HCT116 (cell line): ENCODE data around the gene HSD17B7. TPM values are rescaled to one million over a fixed set of nuclear protein-coding genes. Genes with fewer than 3 reads are reported as not detected.

Experiments used
- ATAC-seq: fragments of 200-7000 bp; cut with Tn5 transposase; 2 replicates; pipeline ENCODE4 v1.9.1; 2020; ENCODE audit warnings: mild to moderate bottlenecking, moderate library complexity
- BruUV-seq: library from RNA; stranded (reverse); fragments of 400-500 nt; replicated peaks from 2 replicates; lab custom pipeline; 2021; lab: Mats Ljungman, UMichigan
- CTCF ChIA-PET: fragments of 300-600 bp; sonication (Branson Sonifier 250); formaldehyde crosslinking; loops from one replicate; lab custom pipeline; 2021; ENCODE audit warnings: antibody characterized with exemption; lab: Charles Lee
- POLR2A ChIA-PET: fragments of 300-600, 350-600 bp; sonication (Branson Sonifier 250); formaldehyde crosslinking; loops from one replicate; lab custom pipeline; 2021; ENCODE audit warnings: antibody characterized with exemption; lab: Charles Lee
- RAD21 ChIA-PET, 2 experiments: fragments of 300-600 bp; sonication (Branson Sonifier 250); formaldehyde crosslinking; loops; one replicate each; lab custom pipeline; 2023; ENCODE audit warnings: low total read pairs in 2 of 2; ENCODE audit not compliant: uncharacterized antibody in 2 of 2, unreplicated experiment in 2 of 2, low non-redundant PET in 1 of 2; lab: Charles Lee
- DNase-seq: peaks from one replicate; pipeline ENCODE4 v3.0.0-alpha.2; 2010; ENCODE audit warnings: low read depth, low spot score
- H2AFZ ChIP-seq: fragments of 200-600 bp; shearing (Covaris generic), sonication (generic); 2 replicates; pipeline ENCODE4 v1.6.1; 2017; ENCODE audit warnings: low read depth, mixed run types, mixed read lengths, antibody characterized with exemption, low read length; ENCODE audit not compliant: poor library complexity, severe bottlenecking
- H3K27ac ChIP-seq: 2 replicates; pipeline ENCODE4 v1.5.1; 2012; ENCODE audit warnings: low read depth, low read length
- H3K27me3 ChIP-seq: fragments of 200-600 bp; sonication (generic); 2 replicates; pipeline ENCODE4 v1.6.1; 2016; ENCODE audit warnings: mixed run types, low read length, mixed read lengths; ENCODE audit not compliant: insufficient read depth
- H3K36me3 ChIP-seq, 2 experiments: fragments of 200-500 bp in 1 of 2; fragments of 200-600 bp in 1 of 2; sonication (Bioruptor generic) in 1 of 2; sonication (generic) in 1 of 2; 2 replicates each; pipeline versions ENCODE4 v1.5.1 to v1.6.1; 2014 to 2016; ENCODE audit warnings: low read length in 2 of 2, inconsistent platforms in 1 of 2, mixed read lengths in 1 of 2, mixed run types in 1 of 2; ENCODE audit not compliant: insufficient read depth in 2 of 2, control insufficient read depth in 1 of 2
- H3K4me1 ChIP-seq, 2 experiments: fragments of 200-600 bp in 1 of 2; sonication (generic) in 1 of 2; 2 replicates each; pipeline versions ENCODE4 v1.5.1 to v1.6.1; 2012 to 2017; ENCODE audit warnings: low read length in 2 of 2, inconsistent platforms in 1 of 2, mild to moderate bottlenecking in 1 of 2, mixed read lengths in 1 of 2, mixed run types in 1 of 2, moderate library complexity in 1 of 2; ENCODE audit not compliant: insufficient read depth in 2 of 2, control insufficient read depth in 1 of 2
- H3K4me2 ChIP-seq: fragments of 200-600 bp; sonication (generic); 2 replicates; pipeline ENCODE4 v1.6.1; 2017; ENCODE audit warnings: mixed run types, low read length, mixed read lengths
- H3K4me3 ChIP-seq, 2 experiments: fragments of 200-600 bp in 1 of 2; sonication (generic) in 1 of 2; replicated peaks in 1 of 2; 2 replicates each; pipeline ENCODE4 v1.5.1; 2011 to 2016; ENCODE audit warnings: low read length in 2 of 2, control low read depth in 1 of 2, low read depth in 1 of 2, mild to moderate bottlenecking in 1 of 2, mixed read lengths in 1 of 2, mixed run types in 1 of 2
- H3K79me2 ChIP-seq: fragments of 200-600 bp; sonication (generic); 2 replicates; pipeline ENCODE4 v1.6.1; 2017; ENCODE audit warnings: mild to moderate bottlenecking, mixed run types, low read length, moderate library complexity, mixed read lengths; ENCODE audit not compliant: insufficient read depth
- H3K9ac ChIP-seq: fragments of 200-600 bp; sonication (generic); 2 replicates; pipeline ENCODE4 v1.6.1; 2016; ENCODE audit warnings: low read length, mixed read lengths
- H3K9me2 ChIP-seq: fragments of 200-600 bp; sonication (generic), shearing (Covaris generic); 2 replicates; pipeline ENCODE4 v1.6.1; 2017; ENCODE audit warnings: mixed run types, mild to moderate bottlenecking, moderate library complexity; ENCODE audit not compliant: insufficient read depth
- H3K9me3 ChIP-seq, 2 experiments: fragments of 200-500 bp in 1 of 2; fragments of 200-600 bp in 1 of 2; sonication (Bioruptor generic) in 1 of 2; sonication (generic) in 1 of 2; 2 replicates each; pipeline ENCODE4 v1.6.1; 2014 to 2017; ENCODE audit warnings: low read length in 2 of 2, mixed read lengths in 2 of 2, inconsistent platforms in 1 of 2, low read depth in 1 of 2, mild to moderate bottlenecking in 1 of 2, mixed run types in 1 of 2, moderate library complexity in 1 of 2; ENCODE audit not compliant: control insufficient read depth in 1 of 2, insufficient read depth in 1 of 2
- H4K20me1 ChIP-seq: fragments of 200-600 bp; sonication (generic), shearing (Covaris generic); 2 replicates; pipeline ENCODE4 v1.6.1; 2017; ENCODE audit warnings: mixed run types, mild to moderate bottlenecking, moderate library complexity; ENCODE audit not compliant: insufficient read depth
- CBX3 ChIP-seq: IDR thresholded peaks from 2 replicates; pipeline ENCODE4 v1.6.1; 2012; ENCODE audit warnings: low read depth
- MAX ChIP-seq: IDR thresholded peaks from 2 replicates; pipeline ENCODE4 v1.6.1; 2012
- REST ChIP-seq: IDR thresholded peaks from 2 replicates; pipeline ENCODE4 v1.6.1; 2012; ENCODE audit warnings: low read depth
- intact Hi-C: fragments of 100-400 bp; cut with micrococcal nuclease; formaldehyde crosslinking; loops from 2 replicates; pipeline ENCODE4 v1.10.0; 2022
- total RNA-seq: library from RNA; stranded (reverse); gene quantifications from one replicate; pipeline ENCODE4 v1.2.1, GENCODE V29; 2021; ENCODE audit not compliant: unreplicated experiment

HSD17B7 gene
- total RNA-seq, 1 experiment from 2014 or later: 22.6 TPM

- ChIA-PET RAD21 (no interaction called here), CTCF (interaction anchor here (1.2 kb wide), 1 partner anchor 19 kb away, joined by 3 read pairs; no protein-coding TSS in a partner anchor), POLR2A (no interaction called here)
- no peaks in the 10 kb centered on the region for H3K79me2 ChIP-seq
- H3K9ac ChIP-seq: no peak overlapping the region
- intact Hi-C loops: no loop called here
- H3K27me3 ChIP-seq: no peaks in the 10 kb centered on the region
- H3K9me3 ChIP-seq: no peaks in the 10 kb centered on the region; a peak in 1 of 4 replicates
- no TSS peak for BruUV-seq
- no peak overlapping the region for H2AFZ ChIP-seq
- H3K4me1 ChIP-seq: no peaks in the 10 kb centered on the region
- H3K4me3 ChIP-seq: no peak overlapping the region
- no peak for DNase-seq
- no peaks in the 10 kb centered on the region for H4K20me1 ChIP-seq
- H3K4me2 ChIP-seq: no peak overlapping the region
- no peaks in the 10 kb centered on the region for H3K9me2 ChIP-seq
- H3K27ac ChIP-seq: no peak overlapping the region
- H3K36me3 ChIP-seq: no peaks in the 10 kb centered on the region
- no peak for TF ChIP-seq REST
- TF ChIP-seq, all 23 proteins: peak for 0
- ATAC-seq: no peak
Measured at GRCh38 chr1:162835157-162835899, 44.8 kb downstream of the HSD17B7 start.

GRCh38 chr1:162838863-162839262 lies 48.4 kb downstream of the HSD17B7 start:
- Histone ChIP-seq H3K9ac (no peak overlapping the region), H3K79me2 (no peaks in the 10 kb centered on the region), H3K4me2 (no peak overlapping the region), H4K20me1 (no peaks in the 10 kb centered on the region), H3K9me2 (no peaks in the 10 kb centered on the region), H3K27me3 (no peaks in the 10 kb centered on the region), H2AFZ (no peak overlapping the region), H3K9me3 (no peaks in the 10 kb centered on the region; a peak in 1 of 4 replicates), H3K27ac (no peak overlapping the region), H3K4me3 (no peak overlapping the region), H3K36me3 (no peaks in the 10 kb centered on the region), H3K4me1 (no peaks in the 10 kb centered on the region)
- CTCF ChIA-PET: no interaction called here
- POLR2A ChIA-PET: no interaction called here
- RAD21 ChIA-PET: no interaction called here
- intact Hi-C loops: no loop called here
- ATAC-seq: no peak
- DNase-seq: no peak
- TF ChIP-seq CBX3: peak; percentile 50; the same call in 1 of the 2 replicates
- no peak for TF ChIP-seq MAX
- no TSS peak for BruUV-seq
